Measurements from ENCODE around the gene VIPAS39. TPM values are rescaled to one million over a fixed set of nuclear protein-coding genes. Genes with fewer than 3 reads are reported as not detected.

The VIPAS39 gene
- total RNA-seq (2021; ENCODE audit: unreplicated experiment) (16.8 TPM), Bru-seq, nascent RNA (percentile 62 among the genes with signal in this experiment), BruChase-seq, experiment 1, labeled RNA remaining after a 6-hour chase (percentile 64 among the genes with signal in this experiment), BruChase-seq, experiment 2, labeled RNA remaining after a 2-hour chase (percentile 65 among the genes with signal in this experiment)
- 12.4 and 13.3 TPM in 2 replicates for polyA plus RNA-seq (2012)
- long read RNA-seq, transcript VIPAS39-211 (20 exons, 2,562 nt) = major isoform, 9 of 19 reads
- long read RNA-seq, partial matches to known transcripts = 1 of 19 reads
- long read RNA-seq, other reads (novel, unspliced or antisense) = 8 of 19 reads

DNA sequence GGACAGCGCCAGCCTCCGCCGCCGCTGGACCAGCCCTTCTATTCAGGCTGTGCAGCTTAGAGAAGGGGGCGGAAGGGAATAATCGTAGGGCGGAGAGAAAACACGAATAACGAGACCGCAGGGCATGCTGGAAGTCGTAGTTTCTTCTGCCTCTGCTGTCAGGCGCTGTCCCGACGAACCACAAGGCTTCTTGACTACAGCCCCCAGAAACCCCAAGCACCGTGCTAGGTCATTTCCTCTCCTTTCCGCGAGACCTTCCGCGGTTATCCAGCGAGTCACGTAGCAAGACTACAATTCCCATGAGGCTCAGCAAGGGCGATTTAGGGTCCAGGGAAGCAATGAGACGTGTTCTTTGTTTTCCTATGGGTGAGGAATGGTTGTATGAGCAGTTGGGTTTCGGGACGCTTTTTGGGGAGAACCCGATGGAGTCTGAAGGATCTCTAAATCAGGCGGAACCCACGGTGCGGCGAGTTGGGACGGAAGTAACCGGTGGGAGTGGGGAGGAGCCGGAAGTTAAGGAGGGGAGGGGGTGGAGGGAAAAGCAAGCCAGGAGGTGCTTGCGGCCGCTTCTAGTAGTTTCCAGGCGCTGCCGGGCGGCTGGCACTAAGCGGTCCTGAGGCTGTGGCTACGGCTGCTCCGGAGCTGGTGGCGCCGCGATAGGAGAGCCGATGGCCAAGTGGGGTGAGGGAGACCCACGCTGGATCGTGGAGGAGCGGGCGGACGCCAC is at the start of gene VIPAS39, which contains the start of gene AHSA1:
Gene VIPAS39 (minus strand): TSS at position 80 of the 727 bp plus-strand sequence. CDS start 3,499 bp downstream, outside the sequence.
Gene AHSA1 (plus strand): TSS at position 572 of the 727 bp plus-strand sequence. CDS start 97 bp downstream, at position 669.
- ChIA-PET RAD21 (ENCODE audit: low non-redundant PET in 1 of 2, low total read pairs in 2 of 2, uncharacterized antibody in 2 of 2, unreplicated experiment in 2 of 2) (interaction anchor here in 1 of 2 experiments (0.5 kb wide), 1 partner anchor 334 kb away, joined by 3 read pairs; no protein-coding TSS in a partner anchor), CTCF (interaction anchor here (0.6 kb wide), 1 partner anchor 141 kb away, joined by 3 read pairs; no protein-coding TSS in a partner anchor), POLR2A (interaction anchor here (0.9 to 1.1 kb wide), 3 partner anchors 9 to 137 kb away, joined by 3 to 4 read pairs (median 3); partner anchors contain the start of genes GSTZ1 and POMT2)
- peak within 1 kb of the TSS; percentile 87 for H2AFZ ChIP-seq (ENCODE audit: low read depth, low read length, poor library complexity, severe bottlenecking)
- H3K27ac ChIP-seq (ENCODE audit: low read depth, low read length) = peak within 1 kb of the TSS; percentile 81
- peaks cover 26 to 27% of the 10 kb centered on the region in 2 experiments for H3K36me3 ChIP-seq (ENCODE audit: control insufficient read depth in 1 of 2, insufficient read depth in 2 of 2, low read length in 2 of 2)
- DNase-seq (ENCODE audit: low read depth, low spot score) (peak; percentile 99), ATAC-seq (peak; percentile 93)
- H3K79me2 ChIP-seq (ENCODE audit: insufficient read depth, low read length) = peaks cover 55% of the 10 kb centered on the region
- no TSS peak for BruUV-seq (replicated peaks)
- intact Hi-C loops (cut with micrococcal nuclease) = loop anchor here (2.0 to 10.0 kb wide), 7 partner anchors 80 to 357 kb away; partner anchors contain the start of genes GSTZ1, POMT2, SAMD15 and TMED8
- peak within 1 kb of the TSS; percentile 83 for H3K4me2 ChIP-seq (ENCODE audit: low read length)
- no peaks in the 10 kb centered on the region for H3K27me3 ChIP-seq (ENCODE audit: insufficient read depth, low read length)
- peaks cover 12% of the 10 kb centered on the region; the same call in 1 of the 2 replicates for H4K20me1 ChIP-seq (ENCODE audit: insufficient read depth)
- peak within 1 kb of the TSS; percentile 80 for H3K9ac ChIP-seq (ENCODE audit: low read length)
- peaks cover 6 to 15% of the 10 kb centered on the region in 2 experiments for H3K4me1 ChIP-seq (ENCODE audit: control insufficient read depth in 1 of 2, insufficient read depth in 2 of 2, low read length in 2 of 2)
- no peaks in the 10 kb centered on the region for H3K9me3 ChIP-seq (ENCODE audit: control insufficient read depth in 1 of 2, insufficient read depth in 1 of 2, low read depth in 1 of 2, low read length in 2 of 2)
- no peaks in the 10 kb centered on the region for H3K9me2 ChIP-seq (ENCODE audit: insufficient read depth)
- peak within 1 kb of the TSS; percentile 87 to 89 for H3K4me3 ChIP-seq (replicated peaks in 1 of 2; ENCODE audit: low read depth in 1 of 2, low read length in 2 of 2)
- TF ChIP-seq SP1 (IDR thresholded peaks at IDR 0.05; ENCODE audit: low read depth) (peak; percentile 87), EGR1 (IDR thresholded peaks at IDR 0.05; ENCODE audit: low read depth) (peak; percentile 59; the same call in 1 of the 2 replicates), REST (IDR thresholded peaks at IDR 0.05; ENCODE audit: low read depth) (no peak), TCF7L2 (IDR thresholded peaks at IDR 0.05; ENCODE audit: borderline replicate concordance, extremely low read depth, insufficient read depth, insufficient read length) (peak; percentile 25), ATF3 (IDR thresholded peaks at IDR 0.05) (no peak), ELF1 (IDR thresholded peaks at IDR 0.05; ENCODE audit: borderline replicate concordance, low read depth) (peak; percentile 92), CEBPB (IDR thresholded peaks at IDR 0.05; ENCODE audit: low read depth) (no peak), ZFX (IDR thresholded peaks at IDR 0.05) (no peak), ZNF274 (IDR thresholded peaks at IDR 0.05; ENCODE audit: low read depth, low read length) (no peak), EZH2 (IDR thresholded peaks at IDR 0.05) (no peak), SRF (IDR thresholded peaks at IDR 0.05; ENCODE audit: low read depth) (0 out of 2 replicates have a peak, but pooled peaks have one; percentile 22), RAD21 (IDR thresholded peaks at IDR 0.05; ENCODE audit: low read depth) (no peak), FOSL1 (IDR thresholded peaks at IDR 0.05; ENCODE audit: low read depth) (no peak), JUND (IDR thresholded peaks at IDR 0.05) (no peak), CBX3 (IDR thresholded peaks at IDR 0.05; ENCODE audit: low read depth) (0 out of 2 replicates have a peak, but pooled peaks have one; percentile 11), POLR2A (IDR thresholded peaks at IDR 0.05; ENCODE audit: borderline replicate concordance, extremely low read depth, insufficient read depth, insufficient read length) (peak; percentile 79), SIN3A (IDR thresholded peaks at IDR 0.05; ENCODE audit: low read depth) (no peak; the same call in 1 of the 2 replicates), POLR2AphosphoS5 (IDR thresholded peaks at IDR 0.05; ENCODE audit: low read depth, low read length) (peak; percentile 95)
- TF ChIP-seq, protein P1, sequence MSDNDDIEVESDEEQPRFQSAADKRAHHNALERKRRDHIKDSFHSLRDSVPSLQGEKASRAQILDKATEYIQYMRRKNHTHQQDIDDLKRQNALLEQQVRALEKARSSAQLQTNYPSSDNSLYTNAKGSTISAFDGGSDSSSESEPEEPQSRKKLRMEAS (IDR thresholded peaks at IDR 0.05) = no peak
- TF ChIP-seq, protein P2, sequence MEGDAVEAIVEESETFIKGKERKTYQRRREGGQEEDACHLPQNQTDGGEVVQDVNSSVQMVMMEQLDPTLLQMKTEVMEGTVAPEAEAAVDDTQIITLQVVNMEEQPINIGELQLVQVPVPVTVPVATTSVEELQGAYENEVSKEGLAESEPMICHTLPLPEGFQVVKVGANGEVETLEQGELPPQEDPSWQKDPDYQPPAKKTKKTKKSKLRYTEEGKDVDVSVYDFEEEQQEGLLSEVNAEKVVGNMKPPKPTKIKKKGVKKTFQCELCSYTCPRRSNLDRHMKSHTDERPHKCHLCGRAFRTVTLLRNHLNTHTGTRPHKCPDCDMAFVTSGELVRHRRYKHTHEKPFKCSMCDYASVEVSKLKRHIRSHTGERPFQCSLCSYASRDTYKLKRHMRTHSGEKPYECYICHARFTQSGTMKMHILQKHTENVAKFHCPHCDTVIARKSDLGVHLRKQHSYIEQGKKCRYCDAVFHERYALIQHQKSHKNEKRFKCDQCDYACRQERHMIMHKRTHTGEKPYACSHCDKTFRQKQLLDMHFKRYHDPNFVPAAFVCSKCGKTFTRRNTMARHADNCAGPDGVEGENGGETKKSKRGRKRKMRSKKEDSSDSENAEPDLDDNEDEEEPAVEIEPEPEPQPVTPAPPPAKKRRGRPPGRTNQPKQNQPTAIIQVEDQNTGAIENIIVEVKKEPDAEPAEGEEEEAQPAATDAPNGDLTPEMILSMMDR (IDR thresholded peaks at IDR 0.05 in 2 of 3, conservative IDR thresholded peaks at IDR 0.05 in 1 of 3; ENCODE audit: borderline replicate concordance in 1 of 3, insufficient read depth in 1 of 3, low read depth in 2 of 3, low read length in 2 of 3) = 0 out of 6 replicates have a peak, but pooled peaks of 1 of the 3 experiments have one; percentile 2
